HG03060 (cell line): ENCODE data around the gene IGSF6.
"Not testable (repeated sequence)": the region's sequence is repeated elsewhere in the genome, so short reads cannot be mapped to it uniquely, and the experiment has no call there.

Experiments used
- ATAC-seq: cut with Tn5 transposase; IDR thresholded peaks from one replicate; pipeline ENCODE4 v1.9.1; 2021; ENCODE audit warnings: low read depth, moderate number of reproducible peaks; ENCODE audit not compliant: unreplicated experiment

Gene IGSF6, protein sequence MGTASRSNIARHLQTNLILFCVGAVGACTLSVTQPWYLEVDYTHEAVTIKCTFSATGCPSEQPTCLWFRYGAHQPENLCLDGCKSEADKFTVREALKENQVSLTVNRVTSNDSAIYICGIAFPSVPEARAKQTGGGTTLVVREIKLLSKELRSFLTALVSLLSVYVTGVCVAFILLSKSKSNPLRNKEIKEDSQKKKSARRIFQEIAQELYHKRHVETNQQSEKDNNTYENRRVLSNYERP

DNA sequence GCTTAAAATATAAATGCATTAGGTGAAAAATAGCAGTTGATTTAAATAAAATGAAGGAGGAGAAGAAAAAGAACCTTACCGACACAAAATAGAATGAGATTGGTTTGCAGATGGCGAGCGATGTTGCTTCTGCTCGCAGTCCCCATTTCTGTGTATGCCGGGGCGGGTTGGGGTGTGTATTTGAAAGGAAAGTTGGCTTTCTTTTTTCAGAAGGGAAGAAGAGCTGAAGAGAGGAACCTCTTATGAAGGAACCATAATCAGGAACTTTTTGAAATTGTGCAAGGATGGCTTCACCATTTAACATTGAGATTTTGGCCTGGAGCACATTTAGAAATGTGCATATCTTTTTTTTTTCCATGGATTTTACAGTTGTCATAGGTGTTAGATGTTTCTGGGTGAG lies at the start of gene IGSF6:
Gene IGSF6, minus strand, starts transcription at position 156 of the 400 bp plus-strand sequence. Its CDS starts 10 bp downstream, at position 146.
- ATAC-seq = no peak

DNA sequence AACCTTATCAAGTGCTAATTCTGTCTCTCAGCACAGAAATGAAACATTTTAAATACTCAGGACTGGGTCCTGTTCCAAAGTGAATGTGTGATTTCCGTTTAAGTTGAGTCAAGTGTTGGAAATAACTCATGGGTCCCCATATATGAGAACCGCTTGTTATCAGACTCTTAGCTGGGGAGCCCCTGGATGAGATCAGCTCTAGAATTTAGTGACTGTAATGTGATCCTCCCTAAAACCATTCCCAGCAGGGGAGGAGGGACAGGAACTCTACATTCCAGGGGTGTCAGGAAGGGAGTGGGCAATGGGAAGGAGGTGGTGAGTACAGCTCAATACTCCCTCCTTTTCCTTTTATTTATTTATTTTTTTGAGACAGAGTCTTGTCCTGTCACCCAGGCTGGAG lies 48.9 kb upstream of the IGSF6 start:
- no peak for ATAC-seq

DNA sequence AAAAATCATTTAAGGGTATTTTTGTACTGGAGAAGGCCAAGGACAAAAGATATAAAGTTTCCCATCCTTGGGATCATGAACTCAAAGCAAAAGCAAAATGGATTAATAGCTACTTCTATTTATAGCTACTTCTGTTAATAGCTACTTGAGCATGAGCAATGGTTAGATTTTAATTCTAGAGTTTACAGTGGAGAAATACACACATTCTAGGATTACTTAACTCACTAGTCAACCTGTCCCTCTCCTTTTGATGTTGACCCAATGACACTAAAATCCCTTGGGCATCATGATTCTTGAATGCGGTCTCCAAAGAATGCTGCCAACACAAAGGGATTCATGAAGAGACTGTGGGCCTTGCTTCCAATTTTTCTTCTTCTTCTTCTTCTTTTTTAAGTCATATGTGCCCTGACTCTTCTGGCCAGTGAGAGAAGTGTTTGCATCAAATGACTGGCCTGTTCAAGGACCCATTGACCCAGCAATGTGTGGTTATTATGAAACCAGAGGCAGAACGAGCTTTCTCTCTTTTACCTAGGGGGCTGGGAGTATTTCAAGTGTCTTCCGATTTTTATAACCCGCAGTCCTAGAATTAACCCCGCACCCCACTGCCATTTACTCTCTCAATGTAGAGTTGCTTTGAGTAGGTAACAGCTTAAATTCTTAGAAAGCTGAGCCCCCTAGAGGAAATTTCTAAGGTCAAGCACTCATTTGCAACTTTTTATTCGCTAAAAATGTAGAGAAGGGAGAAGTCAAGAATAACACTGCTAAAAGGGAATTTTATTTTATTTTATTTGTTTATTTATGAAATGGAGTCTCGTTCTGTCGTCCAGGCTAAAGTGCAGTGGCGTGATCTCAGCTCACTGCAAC lies 46.0 kb upstream of the IGSF6 start:
- no peak for ATAC-seq

DNA sequence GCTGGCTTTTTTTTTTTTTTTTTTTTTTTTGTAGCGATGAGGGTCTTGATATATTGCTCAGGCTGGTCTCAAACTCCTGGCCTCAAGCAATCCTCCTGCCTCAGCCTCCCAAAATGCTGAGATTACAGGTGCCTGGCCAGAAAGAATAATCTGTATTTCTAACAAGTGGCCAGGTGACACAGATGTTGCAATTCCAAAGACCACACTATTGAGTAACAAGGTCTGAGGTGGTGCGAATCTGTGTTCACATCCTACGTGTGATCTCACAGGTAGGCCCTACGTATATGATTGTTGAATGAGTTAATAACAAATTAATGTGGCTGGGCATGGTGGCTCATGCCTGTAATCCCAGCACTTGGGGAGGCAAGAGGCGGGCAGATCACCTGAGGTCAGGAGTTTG lies 44.6 kb upstream of the IGSF6 start:
- ATAC-seq = no peak

DNA sequence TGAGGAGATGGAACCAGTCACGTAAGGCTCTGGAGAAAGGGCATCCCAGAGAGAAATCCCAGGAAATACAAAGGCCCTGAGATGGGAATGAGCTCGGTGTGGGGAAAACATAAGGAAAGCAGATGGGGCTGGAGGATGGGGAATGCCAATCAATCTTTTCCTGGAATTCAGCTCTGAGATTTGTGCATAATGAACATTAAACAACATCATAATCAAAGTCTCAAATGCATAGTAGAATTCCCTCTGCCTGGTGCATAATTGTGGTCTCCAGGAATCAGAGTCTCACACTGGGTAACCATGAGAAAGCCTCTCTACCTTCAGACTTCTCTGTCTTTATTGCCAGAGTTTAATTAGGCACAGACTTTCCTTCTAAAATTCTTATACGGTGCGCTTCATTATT lies 42.2 kb upstream of the IGSF6 start:
- ATAC-seq = no peak

DNA sequence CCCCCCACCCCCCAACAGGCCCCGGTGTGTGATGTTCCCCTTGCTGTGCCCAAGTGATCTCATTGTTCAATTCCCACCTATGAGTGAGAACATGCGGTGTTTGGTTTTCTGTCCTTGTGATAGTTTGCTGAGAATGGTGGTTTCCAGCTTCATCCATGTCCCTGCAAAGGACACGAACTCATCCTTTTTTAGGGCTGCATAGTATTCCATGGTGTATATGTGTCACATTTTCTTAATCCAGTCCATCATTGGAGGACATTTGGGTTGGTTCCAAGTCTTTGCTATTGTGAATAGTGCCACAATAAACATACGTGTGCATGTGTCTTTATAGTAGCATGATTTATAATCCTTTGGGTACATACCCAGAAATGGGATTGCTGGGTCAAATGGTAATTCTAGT lies 38.6 kb upstream of the IGSF6 start:
- not testable (repeated sequence) for ATAC-seq

DNA sequence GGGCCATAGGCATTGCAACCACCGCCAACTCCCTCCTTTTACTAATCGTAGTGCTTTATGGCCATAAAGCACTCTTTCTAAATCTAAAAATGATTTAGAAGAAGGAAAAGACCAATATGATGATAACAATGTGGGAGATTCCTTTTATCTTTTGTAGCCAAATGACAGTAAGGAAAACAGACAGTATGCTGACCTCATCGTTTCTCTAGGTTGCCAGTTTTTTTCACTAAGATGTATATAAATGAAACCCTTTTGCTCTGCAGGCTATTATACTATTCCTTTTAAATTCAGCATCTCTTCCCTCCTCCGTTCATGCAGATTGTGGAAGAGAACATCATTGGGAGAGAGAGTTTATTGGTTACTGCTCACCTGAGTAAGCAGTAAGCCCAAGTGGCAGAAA lies 36.7 kb upstream of the IGSF6 start:
- ATAC-seq = no peak

DNA sequence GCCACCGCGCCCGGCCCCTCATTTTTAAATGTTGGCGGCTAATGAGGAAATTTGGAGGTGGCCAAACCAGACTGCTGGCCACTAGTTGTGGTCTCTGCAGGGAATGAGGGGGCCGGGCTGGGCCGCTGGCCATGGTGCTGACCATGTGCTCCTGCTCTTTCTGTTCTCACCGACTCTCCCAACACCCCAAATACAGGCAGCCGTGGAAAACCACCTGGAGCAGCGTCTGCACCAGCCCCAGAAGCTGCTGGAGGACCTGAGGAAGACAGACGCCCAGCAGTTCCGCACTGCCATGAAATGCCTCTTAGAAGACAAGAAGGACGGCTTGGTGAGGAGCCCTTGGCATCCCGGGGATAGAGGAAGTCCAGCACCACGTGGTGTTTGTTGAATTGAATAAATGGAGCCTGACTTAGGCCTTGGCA lies 32.6 kb upstream of the IGSF6 start:
- no peak for ATAC-seq

DNA sequence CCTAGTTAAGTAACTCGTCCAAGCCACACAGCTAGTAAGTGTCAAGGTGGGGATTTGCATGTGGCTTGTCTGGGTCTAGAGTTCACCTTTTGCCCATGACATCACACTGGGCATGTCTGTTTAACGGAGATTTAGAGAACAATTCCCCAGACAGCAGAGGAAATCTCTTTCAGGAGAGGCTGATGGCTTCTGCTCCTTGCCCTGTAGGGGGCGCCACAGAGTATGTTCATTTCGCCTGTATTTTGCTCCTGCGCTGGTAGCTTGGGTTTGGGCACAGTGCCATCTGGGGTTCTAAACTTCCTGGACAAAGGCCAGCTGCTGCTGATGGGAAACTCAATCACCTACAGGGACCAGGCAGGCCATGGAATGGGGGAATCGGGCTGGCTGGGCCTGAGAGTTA lies 31.8 kb upstream of the IGSF6 start:
- ATAC-seq = no peak

DNA sequence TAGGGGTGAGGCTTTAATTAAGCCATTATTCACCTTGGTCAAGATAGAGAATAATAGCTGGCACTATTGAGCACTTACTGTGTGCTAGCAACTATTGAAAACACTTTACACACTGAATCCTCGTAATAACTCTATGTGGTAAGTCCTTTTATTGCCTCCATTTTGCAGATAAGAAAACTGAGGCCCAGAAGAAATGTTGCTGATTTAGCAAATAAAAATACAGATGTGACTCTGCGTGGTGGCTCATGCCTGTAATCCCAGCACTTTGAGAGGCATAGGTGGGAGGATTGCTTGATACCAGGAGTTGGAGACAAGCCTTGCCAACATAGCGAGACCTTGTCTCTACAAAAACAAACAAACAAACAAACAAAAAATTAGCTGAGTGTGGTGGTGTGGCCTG lies 30.8 kb upstream of the IGSF6 start:
- no peak for ATAC-seq

DNA sequence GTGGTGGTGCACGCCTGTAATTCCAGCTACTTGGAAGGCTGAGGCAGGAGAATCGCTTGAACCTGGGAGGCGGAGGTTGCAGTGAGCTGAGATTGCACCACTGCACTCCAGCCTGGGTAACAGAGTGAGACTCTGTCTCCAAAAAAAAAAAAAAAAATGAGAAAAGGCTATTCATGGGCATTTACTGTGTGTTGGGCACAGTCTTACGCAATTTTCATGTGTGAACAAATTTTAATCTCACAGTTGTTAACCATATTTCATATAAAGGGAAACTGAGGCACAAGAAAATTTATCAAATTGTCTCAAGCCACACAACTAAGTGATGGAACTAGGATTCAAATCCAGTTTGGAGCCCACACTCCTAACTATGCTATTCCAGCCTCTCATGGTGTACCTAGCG lies 28.3 kb upstream of the IGSF6 start:
- ATAC-seq = not testable (repeated sequence)

DNA sequence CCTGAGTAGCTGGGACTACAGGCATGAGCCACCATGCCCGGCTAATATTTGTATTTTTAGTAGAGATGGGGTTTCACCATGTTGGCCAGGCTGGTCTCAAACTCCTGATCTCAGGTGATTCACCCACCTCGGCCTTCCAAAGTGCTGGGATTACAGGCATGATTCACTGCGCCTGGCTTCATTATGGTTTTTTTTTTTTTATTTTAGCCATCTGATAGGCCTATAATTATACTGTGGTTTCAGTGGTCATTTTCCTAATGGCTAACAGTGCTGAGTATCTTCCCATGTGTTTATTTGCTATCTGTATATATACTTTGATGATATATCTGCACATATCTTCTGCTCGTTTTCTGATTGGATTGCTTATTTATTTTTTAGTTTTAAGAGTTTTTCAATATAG lies 22.0 kb upstream of the IGSF6 start:
- not testable (repeated sequence) for ATAC-seq

DNA sequence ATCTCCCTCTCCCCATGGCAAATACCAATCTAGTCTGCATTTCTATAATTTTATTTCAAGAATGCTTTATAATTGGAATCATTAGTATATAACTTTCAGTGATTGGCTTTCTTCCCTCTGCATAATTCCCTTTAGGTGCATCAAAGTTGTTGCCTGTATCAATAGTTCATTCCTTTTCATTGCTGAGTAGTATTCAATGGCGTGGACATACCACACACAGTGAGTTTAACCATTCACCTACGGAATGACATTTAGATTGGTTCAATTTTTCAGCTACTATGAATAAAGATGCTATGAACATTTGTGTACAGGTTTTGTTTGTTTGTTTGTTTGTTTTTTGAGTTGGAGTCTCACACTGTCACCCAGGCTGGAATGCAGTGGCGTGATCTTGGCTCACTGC lies 21.1 kb upstream of the IGSF6 start:
- no peak for ATAC-seq

DNA sequence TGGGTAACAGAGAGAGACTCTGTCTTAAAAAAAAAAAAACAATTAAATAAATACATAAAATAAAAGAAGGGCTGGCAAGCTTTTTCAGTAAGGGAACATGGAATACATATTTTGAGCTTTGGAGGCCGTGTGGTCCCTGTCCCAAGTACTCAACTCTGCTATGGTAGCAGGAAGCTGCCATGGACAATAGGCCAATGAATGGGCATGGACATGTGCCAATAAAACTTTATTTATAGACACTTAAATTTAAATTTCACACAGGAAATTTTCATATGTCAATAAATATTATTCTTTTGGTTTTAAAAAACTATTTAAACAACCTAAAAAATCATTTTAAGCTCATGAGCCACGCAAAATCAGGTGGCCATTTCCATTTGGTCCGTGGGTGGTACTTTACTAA lies 15.2 kb upstream of the IGSF6 start:
- no peak for ATAC-seq

DNA sequence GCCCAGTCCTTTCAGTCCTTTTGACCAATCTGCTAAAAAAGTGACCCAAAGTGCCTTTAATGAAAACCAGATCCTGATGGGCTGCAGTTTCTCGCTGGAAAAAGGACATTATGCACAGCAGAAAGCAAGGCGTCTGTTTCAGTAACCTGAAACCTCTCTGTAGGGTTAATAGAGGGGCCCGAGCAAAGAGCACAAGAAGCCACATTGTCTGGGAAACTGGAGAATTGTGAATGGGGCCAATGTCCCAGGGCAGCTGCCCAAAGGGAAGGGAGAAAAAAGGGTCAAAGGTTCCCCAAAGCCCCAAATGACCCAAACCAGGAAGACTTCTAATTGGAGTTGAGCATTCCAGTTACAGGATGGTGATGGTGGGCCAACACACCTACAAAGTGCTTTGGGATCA lies 14.4 kb upstream of the IGSF6 start:
- no peak for ATAC-seq

DNA sequence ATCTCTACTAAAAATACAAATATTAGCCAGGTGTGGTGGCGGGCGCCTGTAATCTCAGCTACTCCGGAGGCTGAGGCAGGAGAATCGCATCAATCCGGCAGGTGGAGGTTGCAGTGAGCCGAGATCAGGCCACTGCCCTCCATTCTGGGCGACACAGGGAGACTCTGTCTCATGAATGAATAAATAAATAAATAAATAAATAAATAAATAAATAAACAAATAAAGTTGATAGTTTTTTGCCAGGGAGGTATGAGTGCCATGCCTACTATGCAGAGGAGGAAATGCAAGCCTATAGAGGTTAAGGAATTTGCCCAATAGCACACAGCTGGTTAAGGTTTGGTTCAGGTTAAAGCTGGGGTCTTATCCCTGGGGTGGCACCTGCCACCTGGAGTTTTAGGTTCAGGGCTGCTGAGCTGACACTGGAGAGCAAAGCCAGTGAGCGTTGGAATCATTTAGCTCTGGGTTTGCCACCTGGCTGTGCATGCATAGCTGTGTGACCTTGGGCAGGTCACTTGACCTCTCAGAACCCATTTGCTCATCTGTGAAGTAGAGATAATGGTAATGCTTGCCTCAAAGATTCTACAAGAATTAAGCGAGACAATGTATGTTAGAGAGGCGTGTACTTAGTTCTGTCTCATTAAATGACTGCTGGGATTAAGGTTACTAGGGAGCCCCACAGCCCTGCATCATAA lies 12.5 kb upstream of the IGSF6 start:
- no peak for ATAC-seq

DNA sequence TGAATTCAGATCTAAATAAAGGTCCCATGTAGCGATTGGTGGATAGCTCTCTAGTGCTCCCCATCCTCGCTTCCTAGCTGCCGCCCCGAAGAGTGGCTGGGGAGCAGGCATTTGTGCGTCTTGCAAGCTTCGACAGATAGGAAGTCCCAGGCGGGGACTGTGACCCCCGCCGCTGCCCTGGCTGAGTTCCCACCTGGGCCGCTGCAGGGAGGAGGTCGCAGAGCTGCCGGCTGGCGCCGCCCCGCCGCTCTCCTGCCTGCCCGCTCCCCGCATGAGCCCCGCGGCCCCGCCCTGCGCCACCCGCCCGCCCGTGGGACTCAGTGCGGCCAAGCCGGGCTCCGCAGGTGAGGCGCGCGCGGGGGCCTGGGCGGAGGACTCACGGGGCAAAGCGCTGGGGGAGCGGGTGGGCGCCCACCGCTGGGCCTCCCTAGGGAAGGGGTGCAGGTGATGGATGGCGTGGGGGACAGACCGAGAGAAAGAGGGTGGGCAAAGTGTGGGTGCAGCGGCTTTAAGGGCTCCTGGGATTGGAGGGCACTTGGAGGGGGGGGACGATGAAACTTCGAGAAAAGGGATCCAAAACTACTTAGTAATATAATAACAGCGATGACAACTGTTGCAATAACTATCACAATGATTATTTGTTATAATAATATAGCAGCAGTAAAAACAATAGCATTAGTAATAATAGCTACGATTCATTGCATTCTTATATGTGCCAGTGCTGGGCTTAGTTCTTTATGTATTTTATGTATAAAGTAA lies 11.7 kb upstream of the IGSF6 start, which contains the start of gene OTOA:
Gene OTOA, plus strand, starts transcription at position 80 of the 759 bp plus-strand sequence. CDS start 14,547 bp downstream, outside the sequence.
- no peak for ATAC-seq

DNA sequence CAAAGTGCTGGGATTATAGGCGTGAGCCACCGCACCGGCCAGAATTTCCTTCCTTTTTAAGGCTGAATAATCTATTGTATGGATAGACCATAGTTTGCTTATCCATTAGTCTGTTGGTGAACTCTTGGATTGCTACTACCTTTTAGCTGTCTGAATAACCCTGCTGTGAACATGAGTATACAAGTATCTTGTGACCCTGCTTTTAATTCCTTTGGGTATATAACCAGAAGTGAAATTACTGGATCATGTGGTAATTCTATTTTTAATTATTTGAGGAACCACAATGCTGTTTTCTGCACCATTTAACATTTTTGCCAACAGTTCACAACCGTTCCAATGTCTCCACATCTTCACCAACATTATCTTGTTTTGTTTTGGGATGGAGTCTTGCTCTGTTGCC lies 6.7 kb upstream of the IGSF6 start:
- ATAC-seq = no peak

DNA sequence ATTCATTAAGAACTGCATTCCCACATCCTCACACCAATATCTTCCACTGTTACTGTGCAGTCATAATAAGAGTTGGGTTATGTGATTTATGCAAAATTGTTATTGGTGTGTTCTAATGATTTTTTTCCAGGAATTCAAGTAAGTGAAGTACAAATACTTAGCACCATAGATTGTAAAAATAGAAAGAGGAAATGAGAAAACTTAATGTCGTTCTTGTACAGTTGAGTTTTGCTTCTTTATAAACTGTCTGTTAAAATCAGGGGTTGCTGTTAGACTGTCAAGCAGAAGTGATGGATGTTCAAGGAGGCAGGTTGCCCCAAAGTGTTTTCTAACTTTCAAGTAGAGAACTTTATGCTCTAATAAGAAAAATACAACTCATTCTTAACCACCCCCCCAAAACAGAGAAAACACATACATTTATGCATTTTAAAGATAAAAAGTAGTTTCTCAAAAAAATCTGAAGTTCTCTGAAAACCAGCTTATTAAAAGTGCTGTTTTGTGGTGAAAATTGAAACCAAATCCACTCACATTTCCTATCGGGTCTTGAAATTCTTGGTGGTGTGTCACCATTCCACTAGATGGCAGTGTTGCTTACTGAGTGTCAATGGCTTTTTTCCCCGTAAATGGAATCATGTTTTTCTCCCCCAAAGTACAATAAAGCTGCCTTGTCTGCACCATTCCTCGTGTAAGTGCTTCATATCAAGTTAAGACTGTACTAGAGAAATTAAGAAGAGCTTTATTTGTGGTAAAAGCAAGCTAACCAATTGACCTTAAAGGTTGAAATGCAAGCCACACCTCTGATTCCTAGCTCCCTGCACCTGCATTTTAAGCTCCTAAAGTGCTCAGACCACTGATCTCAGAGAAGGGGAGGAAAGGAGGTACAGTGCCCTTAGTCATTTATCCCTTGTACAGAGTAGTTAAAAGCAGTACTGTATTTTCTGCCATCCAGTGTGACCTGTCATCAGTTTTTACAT lies 4.7 kb upstream of the IGSF6 start:
- ATAC-seq = no peak
